Neuronal stem cell (in vitro differentiated cells): Measurements from ENCODE around the gene KRT84.

Source experiments
- DNase-seq: peaks from one replicate; pipeline ENCODE4 v3.0.0-alpha.2; 2013; ENCODE audit warnings: low spot score
- H2AFZ ChIP-seq: one replicate; pipeline ENCODE4 v1.6.1; 2013; ENCODE audit warnings: mild to moderate bottlenecking, low read length, inconsistent platforms
- H2AK5ac ChIP-seq: 2 replicates; pipeline ENCODE4 v1.6.1; 2013; ENCODE audit warnings: low read depth, mild to moderate bottlenecking, inconsistent platforms, low read length, moderate library complexity, mixed read lengths
- H2BK120ac ChIP-seq: 2 replicates; pipeline ENCODE4 v1.6.1; 2013; ENCODE audit warnings: low read depth, mild to moderate bottlenecking, inconsistent platforms, low read length, moderate library complexity, mixed read lengths
- H2BK12ac ChIP-seq: one replicate; pipeline ENCODE4 v1.6.1; 2013; ENCODE audit warnings: low read length, inconsistent platforms
- H2BK15ac ChIP-seq: 2 replicates; pipeline ENCODE4 v1.6.1; 2013; ENCODE audit warnings: mild to moderate bottlenecking, low read length, inconsistent platforms, mixed read lengths
- H2BK5ac ChIP-seq: one replicate; pipeline ENCODE4 v1.6.1; 2013; ENCODE audit warnings: inconsistent platforms, mild to moderate bottlenecking, low read length, moderate library complexity
- H3K14ac ChIP-seq: one replicate; pipeline ENCODE4 v1.6.1; 2013; ENCODE audit warnings: low read length, inconsistent platforms
- H3K18ac ChIP-seq: 2 replicates; pipeline ENCODE4 v1.6.1; 2013; ENCODE audit warnings: low read length, inconsistent platforms
- H3K23ac ChIP-seq: 2 replicates; pipeline ENCODE4 v1.6.1; 2013; ENCODE audit warnings: low read depth, mild to moderate bottlenecking, mixed read lengths, low read length, inconsistent platforms; ENCODE audit not compliant: poor library complexity
- H3K27ac ChIP-seq: replicated peaks from 3 replicates; pipeline ENCODE4 v1.5.1; 2013; ENCODE audit warnings: low read length, inconsistent platforms
- H3K27me3 ChIP-seq, 3 experiments: 2 replicates each; pipeline ENCODE4 v1.6.1; 2013; ENCODE audit warnings: low read length in 3 of 3, mild to moderate bottlenecking in 2 of 3, inconsistent platforms in 1 of 3, low read depth in 1 of 3, mixed read lengths in 1 of 3, moderate library complexity in 1 of 3; ENCODE audit not compliant: control insufficient read depth in 3 of 3, insufficient read depth in 3 of 3
- H3K36me3 ChIP-seq, 2 donors: replicated peaks in 1 of 2; 2 replicates each; pipeline ENCODE4 v1.6.1; 2013; ENCODE audit warnings: low read length in 2 of 2; ENCODE audit not compliant: control insufficient read depth in 2 of 2, insufficient read depth in 2 of 2
- H3K4ac ChIP-seq: 2 replicates; pipeline ENCODE4 v1.6.1; 2013; ENCODE audit warnings: inconsistent platforms, mild to moderate bottlenecking, low read length, moderate library complexity
- H3K4me1 ChIP-seq, 2 donors: 1 replicate in 1 of 2; 2 replicates in 1 of 2; pipeline ENCODE4 v1.6.1; 2013; ENCODE audit warnings: low read length in 2 of 2, low read depth in 1 of 2; ENCODE audit not compliant: control insufficient read depth in 2 of 2, insufficient read depth in 1 of 2
- H3K4me2 ChIP-seq: one replicate; pipeline ENCODE4 v1.6.1; 2013; ENCODE audit warnings: mild to moderate bottlenecking, low read length, inconsistent platforms; ENCODE audit not compliant: insufficient read depth, poor library complexity, severe bottlenecking
- H3K4me3 ChIP-seq, 2 donors: 2 replicates each; pipeline ENCODE4 v1.5.1; 2013; ENCODE audit warnings: low read length in 2 of 2, mild to moderate bottlenecking in 2 of 2, inconsistent platforms in 1 of 2, moderate library complexity in 1 of 2
- H3K79me1 ChIP-seq: one replicate; pipeline ENCODE4 v1.6.1; 2013; ENCODE audit warnings: low read depth, mild to moderate bottlenecking, inconsistent platforms, low read length, moderate library complexity
- H3K9ac ChIP-seq: one replicate; pipeline ENCODE4 v1.6.1; 2013; ENCODE audit warnings: mild to moderate bottlenecking, low read depth, low read length, inconsistent platforms; ENCODE audit not compliant: poor library complexity
- H3K9me3 ChIP-seq, 2 donors: replicated peaks in 1 of 2; 2 replicates each; pipeline versions ENCODE3 to v1.6.1; 2013; ENCODE audit warnings: low read length in 2 of 2, mild to moderate bottlenecking in 2 of 2, inconsistent platforms in 1 of 2, low read depth in 1 of 2, mixed read lengths in 1 of 2, moderate library complexity in 1 of 2; ENCODE audit not compliant: control insufficient read depth in 2 of 2, insufficient read depth in 1 of 2
- H4K8ac ChIP-seq: one replicate; pipeline ENCODE4 v1.6.1; 2013; ENCODE audit warnings: low read depth, mild to moderate bottlenecking, inconsistent platforms, low read length, moderate library complexity
- H4K91ac ChIP-seq: one replicate; pipeline ENCODE4 v1.6.1; 2013; ENCODE audit warnings: low read length, low read depth, mild to moderate bottlenecking, inconsistent platforms; ENCODE audit not compliant: poor library complexity
- WGBS, 2 donors: extraction: QIAGEN DNeasy Blood & Tissue Kit; methylation state at CpG; one replicate each; pipeline ENCODE4 v1.1.7; 2013; ENCODE audit warnings: missing lambda C conversion rate in 2 of 2, mixed read lengths in 1 of 2; ENCODE audit not compliant: insufficient read length in 2 of 2, insufficient replicate concordance in 1 of 2; ENCODE audit errors: extremely low coverage in 2 of 2; 5-methylcytosine and 5-hydroxymethylcytosine counted together

Gene KRT84

DNA sequence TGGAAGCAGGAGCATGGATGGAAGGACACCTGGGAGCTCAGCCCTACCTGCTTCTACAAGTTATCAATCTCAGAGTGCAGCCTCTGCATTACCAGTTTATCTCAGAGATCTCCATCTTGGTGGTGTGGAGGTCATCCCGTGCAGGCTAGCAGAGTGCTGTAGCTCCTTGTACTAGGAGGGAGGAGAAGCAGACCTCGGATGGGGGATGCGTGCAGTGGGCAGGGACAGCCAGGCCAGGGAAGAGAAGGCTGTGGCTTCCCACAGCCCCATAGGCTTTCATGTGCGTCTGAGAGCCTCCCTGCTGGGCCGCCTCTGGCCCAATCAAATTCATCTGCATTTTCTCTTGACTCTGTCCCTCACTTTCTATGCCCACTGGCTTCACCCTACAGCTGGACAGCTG lies 29.5 kb upstream of the KRT84 start:
- Histone ChIP-seq H2BK15ac (no peak overlapping the region), H4K91ac (no peak overlapping the region), H3K27ac (no peak overlapping the region), H3K27me3 (no peaks in the 10 kb centered on the region), H4K8ac (no peak overlapping the region), H3K9ac (no peak overlapping the region), H2BK12ac (peak overlapping the region; percentile 63), H2BK120ac (no peak overlapping the region), H3K4ac (no peak overlapping the region), H3K4me2 (no peak overlapping the region), H3K23ac (no peak overlapping the region), H3K18ac (peak overlapping the region; percentile 68), H2AK5ac (no peak overlapping the region), H3K36me3 (no peaks in the 10 kb centered on the region), H3K9me3 (peaks cover 0 to 5% of the 10 kb centered on the region in 2 donors), H3K14ac (no peak overlapping the region), H3K4me1 (peaks cover 0 to 27% of the 10 kb centered on the region in 2 donors), H3K4me3 (no peak overlapping the region), H2AFZ (no peak overlapping the region), H3K79me1 (no peaks in the 10 kb centered on the region), H2BK5ac (no peak overlapping the region)
- DNase-seq: no peak
- no CpG with 5 or more reads among the region's 5 CpGs for WGBS, 2 donors

GRCh38 chr12:52413782-52414345 lies 28.4 kb upstream of the KRT84 start:
- no peak overlapping the region for H2BK5ac ChIP-seq
- H4K91ac ChIP-seq: no peak overlapping the region
- no peak overlapping the region for H2BK120ac ChIP-seq
- H3K79me1 ChIP-seq: no peaks in the 10 kb centered on the region
- H3K4me1 ChIP-seq: peaks cover 0 to 27% of the 10 kb centered on the region in 2 donors
- no peak overlapping the region for H4K8ac ChIP-seq
- peaks cover 0 to 5% of the 10 kb centered on the region in 2 donors for H3K9me3 ChIP-seq
- H2AFZ ChIP-seq: no peak overlapping the region
- no peak overlapping the region for H3K4me2 ChIP-seq
- no peak overlapping the region for H3K27ac ChIP-seq
- H2AK5ac ChIP-seq: peak overlapping the region; percentile 76
- peak overlapping the region in 1 of 2 donors; percentile 30 for H3K4me3 ChIP-seq
- WGBS, 2 donors: no CpG with 5 or more reads among the region's 8 CpGs
- no peak overlapping the region for H2BK15ac ChIP-seq
- peak overlapping the region; percentile 69 for H2BK12ac ChIP-seq
- H3K9ac ChIP-seq: no peak overlapping the region
- H3K4ac ChIP-seq: no peak overlapping the region
- H3K36me3 ChIP-seq: no peaks in the 10 kb centered on the region
- H3K27me3 ChIP-seq: no peaks in the 10 kb centered on the region
- no peak overlapping the region for H3K23ac ChIP-seq
- H3K18ac ChIP-seq: peak overlapping the region; percentile 79
- H3K14ac ChIP-seq: no peak overlapping the region
- DNase-seq: no peak

DNA sequence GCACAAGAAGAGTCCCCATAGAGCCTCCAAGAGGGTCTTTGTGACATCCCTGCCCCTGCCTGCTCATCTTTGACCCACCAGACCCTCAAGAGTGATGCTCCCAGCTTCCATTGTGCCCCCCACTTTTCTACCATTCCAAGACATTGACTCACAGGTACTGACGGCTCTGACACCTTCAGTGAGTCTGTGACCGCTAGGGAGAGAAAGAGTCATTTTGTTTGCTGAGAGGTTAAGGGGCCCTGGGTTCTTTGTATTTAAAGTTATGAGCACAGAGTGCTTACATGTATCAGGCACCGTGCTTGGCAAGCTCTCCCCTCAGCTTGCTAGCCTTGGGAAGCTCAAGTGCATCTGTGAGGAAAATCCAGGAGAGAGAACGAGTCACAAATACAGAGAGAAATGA lies 27.8 kb upstream of the KRT84 start:
- Histone ChIP-seq H3K9ac (no peak overlapping the region), H2AFZ (no peak overlapping the region), H4K8ac (no peak overlapping the region), H2BK5ac (no peak overlapping the region), H2AK5ac (no peak overlapping the region), H3K23ac (no peak overlapping the region), H3K14ac (no peak overlapping the region), H3K9me3 (peaks cover 0 to 7% of the 10 kb centered on the region in 2 donors), H3K18ac (no peak overlapping the region), H2BK120ac (no peak overlapping the region), H4K91ac (no peak overlapping the region), H3K4me2 (no peak overlapping the region), H2BK15ac (no peak overlapping the region), H3K27ac (no peak overlapping the region), H3K4me3 (no peak overlapping the region), H3K36me3 (no peaks in the 10 kb centered on the region), H3K79me1 (no peaks in the 10 kb centered on the region), H3K4me1 (peaks cover 0 to 27% of the 10 kb centered on the region in 2 donors), H3K4ac (no peak overlapping the region), H2BK12ac (no peak overlapping the region), H3K27me3 (no peaks in the 10 kb centered on the region)
- no peak for DNase-seq
- no CpG with 5 or more reads among the region's 4 CpGs for WGBS, 2 donors

DNA sequence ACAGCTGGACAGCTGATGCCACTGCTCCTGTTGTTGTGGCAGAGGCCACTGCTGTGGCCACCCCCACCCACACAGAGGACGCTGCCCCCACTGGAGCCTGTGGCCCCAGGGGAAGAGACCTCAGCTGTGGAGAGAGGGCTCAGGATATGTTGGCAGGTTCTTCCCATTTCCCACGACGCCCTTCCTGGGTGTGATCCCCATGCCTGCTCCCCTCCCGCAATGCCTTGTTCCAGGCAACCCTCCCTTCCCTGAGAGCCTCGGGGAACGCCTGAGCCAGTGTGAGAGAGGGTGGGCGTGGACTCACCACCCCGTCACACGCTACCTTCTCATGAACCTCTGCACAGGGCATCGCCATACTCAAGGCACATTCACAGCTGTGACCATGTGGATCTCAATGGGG lies 26.4 kb upstream of the KRT84 start:
- Histone ChIP-seq H3K79me1 (no peaks in the 10 kb centered on the region), H4K8ac (no peak overlapping the region), H3K4me2 (no peak overlapping the region), H3K36me3 (no peaks in the 10 kb centered on the region), H4K91ac (peak overlapping the region; percentile 20), H2AFZ (no peak overlapping the region), H2BK12ac (peak overlapping the region; percentile 14), H3K4ac (no peak overlapping the region), H3K9me3 (peaks cover 0 to 10% of the 10 kb centered on the region in 2 donors), H3K4me3 (peak overlapping the region in 1 of 2 donors; percentile 48), H3K18ac (peak overlapping the region; percentile 79), H3K27ac (no peak overlapping the region), H3K23ac (no peak overlapping the region), H3K9ac (no peak overlapping the region), H2BK5ac (no peak overlapping the region), H3K14ac (peak overlapping the region; percentile 78), H2AK5ac (no peak overlapping the region), H2BK15ac (no peak overlapping the region), H3K4me1 (peaks cover 0 to 27% of the 10 kb centered on the region in 2 donors), H2BK120ac (no peak overlapping the region), H3K27me3 (no peaks in the 10 kb centered on the region)
- no peak for DNase-seq
- no CpG with 5 or more reads among the region's 10 CpGs for WGBS, 2 donors
